Lower leg skin (tissue), 4 donors: ENCODE measurements around the gene R3HDM2. TPM values are rescaled to one million over a fixed set of nuclear protein-coding genes. Genes with fewer than 3 reads are reported as not detected.

Source experiments
- DNase-seq, 2 donors: peaks; one replicate each; pipeline ENCODE4 v3.0.0-alpha.2; 2019; ENCODE audit warnings: low spot score in 2 of 2
- H3K4me3 ChIP-seq: fragments of 200-600 bp; sonication (generic); 2 replicates; pipeline ENCODE4 v1.5.1; 2017; ENCODE audit warnings: mild to moderate bottlenecking, low read depth; ENCODE audit not compliant: poor library complexity, severe bottlenecking
- POLR2A ChIP-seq, 2 donors: fragments of 450-650 bp; IDR thresholded peaks; one replicate each; pipeline ENCODE4 v1.6.1; 2016 to 2017; ENCODE audit warnings: antibody characterized with exemption in 2 of 2, mild to moderate bottlenecking in 1 of 2, moderate library complexity in 1 of 2
- WGBS, 2 donors: methylation state at CpG; one replicate each; pipeline ENCODE4 v1.1.5; 2018; 5-methylcytosine and 5-hydroxymethylcytosine counted together
- intact Hi-C: fragments of 100-400 bp; cut with DNase I; formaldehyde crosslinking; loops from one replicate; pipeline ENCODE4 v1.15.0; 2023; ENCODE audit warnings: low total_unique reads
- total RNA-seq, 4 donors: library from RNA; depleted of rRNA; stranded (reverse); fragments of >200 nt; gene quantifications; one replicate each; pipeline ENCODE4 v1.1.0, GENCODE V29; 2016
- TF ChIP-seq, protein P1 (sequence below), 3 donors: fragments of 450-650 bp; IDR thresholded peaks; one replicate each; pipeline ENCODE4 v1.5.1; 2016; ENCODE audit warnings: antibody characterized with exemption in 3 of 3, mild to moderate bottlenecking in 3 of 3, moderate library complexity in 2 of 3

Gene R3HDM2
- total RNA-seq, 4 donors from 2014 or later, result 37.2 to 64.6 (median 54.3) TPM

DNA sequence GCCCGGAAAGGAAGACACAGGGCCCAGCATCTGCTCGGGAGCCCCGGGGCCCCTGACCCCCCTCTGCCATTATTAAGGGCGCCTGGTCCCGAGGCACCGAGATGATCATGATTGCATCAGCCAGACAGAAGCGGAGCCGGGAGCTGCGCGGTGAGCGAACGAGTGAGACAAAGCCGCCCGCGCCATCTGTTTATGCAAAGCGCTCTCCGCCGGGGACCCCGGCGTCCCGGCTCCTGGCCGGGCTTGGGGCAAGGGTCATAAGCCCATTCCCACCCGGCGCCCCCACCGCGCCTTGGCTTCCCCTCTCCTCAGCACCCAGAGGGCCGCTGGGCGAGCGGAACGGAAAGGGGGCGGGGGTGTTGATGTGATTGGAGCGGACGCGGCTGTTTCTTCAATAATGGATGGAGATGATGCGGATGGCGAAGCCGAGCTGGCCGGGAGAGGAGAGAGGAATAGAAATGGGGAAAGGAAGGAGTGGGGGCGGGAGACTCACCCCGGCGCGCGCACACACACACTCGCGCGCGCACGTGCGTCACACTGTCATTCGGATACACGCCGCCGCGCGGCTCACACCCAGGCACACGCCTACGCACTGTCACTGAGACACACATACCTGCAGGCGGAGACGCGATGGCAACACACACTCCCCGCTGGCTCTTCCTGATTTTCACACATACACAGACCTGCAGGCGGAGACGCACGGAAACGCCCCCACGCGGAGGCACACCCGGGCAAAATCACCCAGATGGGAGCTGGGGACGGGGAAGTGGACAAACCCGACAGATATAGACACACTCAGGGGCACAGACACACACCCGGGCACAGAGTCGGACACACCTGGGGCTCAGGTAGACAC is 190.5 kb downstream of the R3HDM2 start:
- 1% methylated on average over 59 to 64 of the region's 72 CpGs for WGBS, 2 donors
- intact Hi-C loops, result loop anchor here (2.0 kb wide), 1 partner anchor 25 kb away; no protein-coding TSS in a partner anchor
- no peak overlapping the region for H3K4me3 ChIP-seq
- peak in 1 of 2 donors; percentile 47 for DNase-seq
- no peak for TF ChIP-seq POLR2A (IDR thresholded peaks at IDR 0.05)
- TF ChIP-seq, protein P1, sequence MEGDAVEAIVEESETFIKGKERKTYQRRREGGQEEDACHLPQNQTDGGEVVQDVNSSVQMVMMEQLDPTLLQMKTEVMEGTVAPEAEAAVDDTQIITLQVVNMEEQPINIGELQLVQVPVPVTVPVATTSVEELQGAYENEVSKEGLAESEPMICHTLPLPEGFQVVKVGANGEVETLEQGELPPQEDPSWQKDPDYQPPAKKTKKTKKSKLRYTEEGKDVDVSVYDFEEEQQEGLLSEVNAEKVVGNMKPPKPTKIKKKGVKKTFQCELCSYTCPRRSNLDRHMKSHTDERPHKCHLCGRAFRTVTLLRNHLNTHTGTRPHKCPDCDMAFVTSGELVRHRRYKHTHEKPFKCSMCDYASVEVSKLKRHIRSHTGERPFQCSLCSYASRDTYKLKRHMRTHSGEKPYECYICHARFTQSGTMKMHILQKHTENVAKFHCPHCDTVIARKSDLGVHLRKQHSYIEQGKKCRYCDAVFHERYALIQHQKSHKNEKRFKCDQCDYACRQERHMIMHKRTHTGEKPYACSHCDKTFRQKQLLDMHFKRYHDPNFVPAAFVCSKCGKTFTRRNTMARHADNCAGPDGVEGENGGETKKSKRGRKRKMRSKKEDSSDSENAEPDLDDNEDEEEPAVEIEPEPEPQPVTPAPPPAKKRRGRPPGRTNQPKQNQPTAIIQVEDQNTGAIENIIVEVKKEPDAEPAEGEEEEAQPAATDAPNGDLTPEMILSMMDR (IDR thresholded peaks at IDR 0.05), result no peak

DNA sequence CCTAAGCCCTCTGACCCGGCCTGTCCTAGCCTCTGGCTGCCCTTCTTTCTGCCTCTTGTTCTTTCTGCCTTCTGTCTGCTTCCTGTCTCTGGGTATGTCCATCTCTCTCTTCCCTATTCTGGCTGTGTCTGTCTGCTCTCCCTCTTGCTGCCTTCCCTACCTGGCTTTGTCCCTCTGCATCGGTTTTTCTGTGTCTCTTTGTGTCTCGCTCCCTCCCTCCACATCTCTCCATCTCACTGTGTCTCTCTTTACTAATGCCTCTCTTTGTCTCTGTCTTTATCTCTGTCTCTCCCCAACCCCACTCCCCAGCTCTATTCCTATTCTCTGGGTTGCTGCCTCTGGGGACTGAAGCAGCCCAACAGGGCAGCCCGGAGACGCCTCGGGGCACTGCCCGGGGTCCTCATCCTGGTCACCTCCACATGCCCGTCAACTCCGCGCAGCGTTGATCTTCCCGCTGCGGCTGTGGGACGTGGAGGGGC is 191.2 kb downstream of the R3HDM2 start:
- TF ChIP-seq POLR2A (IDR thresholded peaks at IDR 0.05), result no peak
- H3K4me3 ChIP-seq, result no peak overlapping the region
- WGBS, 2 donors, result 3 to 4% methylated on average over 14 of the region's 14 CpGs
- intact Hi-C loops, result loop anchor here (2.0 kb wide), 1 partner anchor 25 kb away; no protein-coding TSS in a partner anchor
- DNase-seq, result no peak

DNA sequence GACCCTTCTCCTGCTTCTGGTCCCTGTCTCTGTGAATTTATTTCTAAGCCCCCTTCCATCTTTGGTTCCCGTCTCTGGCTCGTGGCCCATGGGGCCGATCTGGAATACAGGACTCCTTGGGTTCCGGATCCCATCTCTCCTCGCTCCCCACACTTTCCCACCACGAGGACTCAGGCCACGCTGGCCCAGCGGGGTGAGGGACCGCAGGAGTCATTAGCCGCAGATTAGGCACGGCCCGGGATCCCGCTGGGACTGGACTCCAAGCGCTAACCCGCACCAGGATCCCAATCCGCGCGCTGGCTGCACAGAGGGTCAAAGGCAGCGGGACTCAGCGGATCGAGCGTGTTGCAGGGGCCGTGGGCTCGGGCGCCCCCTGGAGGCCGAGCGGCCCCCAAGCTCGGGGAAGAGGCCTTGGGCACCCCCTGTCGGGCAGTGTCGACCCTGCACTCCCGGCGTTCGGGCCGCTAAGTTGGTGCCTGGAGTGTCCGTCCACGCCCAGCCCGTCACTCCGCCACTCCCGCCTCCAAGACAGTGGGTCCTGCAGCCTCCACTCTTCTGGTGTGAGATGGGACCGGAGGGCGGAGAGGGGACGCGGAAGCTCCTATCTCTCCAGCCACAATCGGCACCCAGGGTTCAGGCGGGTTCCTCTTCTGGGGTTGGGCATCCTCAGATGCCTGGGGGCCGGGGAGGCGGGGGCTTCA is 191.8 kb downstream of the R3HDM2 start:
- peak overlapping the region; percentile 5 for H3K4me3 ChIP-seq
- DNase-seq, result peak; percentile 84 to 97
- 1 to 3% methylated on average over 28 to 31 of the region's 47 CpGs for WGBS, 2 donors
- no peak for TF ChIP-seq POLR2A (IDR thresholded peaks at IDR 0.05)
- TF ChIP-seq, protein P1 (IDR thresholded peaks at IDR 0.05), result peak in 2 of 3 donors; percentile 96 to 98
- intact Hi-C loops, result no loop called here

DNA sequence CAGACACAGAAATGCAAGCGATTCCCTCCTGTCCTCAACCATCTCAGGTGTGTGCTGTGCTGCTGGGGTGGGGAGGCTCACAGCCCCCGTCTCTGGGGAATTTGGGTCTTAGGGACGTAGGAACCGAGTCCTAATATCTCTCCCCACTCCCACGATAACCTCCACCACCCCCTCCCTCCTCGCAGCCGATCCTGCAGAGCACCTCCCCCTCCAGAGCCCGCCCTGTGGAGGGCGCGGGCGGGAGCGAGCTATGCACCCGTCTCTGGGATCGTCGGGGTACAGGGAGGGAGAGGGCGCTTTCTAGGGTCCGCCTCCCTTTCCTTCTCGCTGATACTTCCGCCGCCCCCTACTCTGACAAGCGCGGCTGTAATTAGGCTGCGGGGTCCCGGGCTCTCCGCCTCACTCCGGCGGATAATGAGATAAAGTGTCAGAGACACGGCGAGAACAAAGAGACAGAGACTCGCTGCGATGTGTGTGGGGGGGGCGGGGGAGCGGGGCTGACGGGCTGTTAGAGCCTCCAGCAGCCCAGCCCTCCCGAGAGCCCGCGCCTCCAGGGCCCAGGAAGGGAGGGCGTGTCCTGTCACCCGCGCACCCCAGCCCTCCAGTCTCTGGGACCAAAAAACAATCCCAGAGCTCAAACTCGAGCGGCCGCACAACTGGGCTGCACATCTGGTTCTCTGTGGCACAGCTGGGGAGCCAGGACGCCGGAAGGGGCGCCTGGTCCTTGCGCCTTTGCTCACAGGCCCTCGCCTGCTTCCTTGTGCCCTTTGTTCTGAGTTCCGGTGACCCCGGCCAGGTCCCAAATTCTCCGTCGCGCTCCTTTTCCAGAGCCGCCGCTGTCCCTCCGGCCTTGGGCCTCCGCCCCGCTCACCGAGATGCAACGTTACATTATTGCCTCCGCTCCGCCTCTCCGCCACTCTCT is 192.7 kb downstream of the R3HDM2 start:
- DNase-seq, result no peak
- WGBS, 2 donors, result 3 to 6% methylated on average over 59 to 60 of the region's 63 CpGs
- H3K4me3 ChIP-seq, result peak overlapping the region; percentile 5
- intact Hi-C loops, result no loop called here
- TF ChIP-seq, protein P1 (IDR thresholded peaks at IDR 0.05), result no peak
- TF ChIP-seq POLR2A (IDR thresholded peaks at IDR 0.05), result no peak

DNA sequence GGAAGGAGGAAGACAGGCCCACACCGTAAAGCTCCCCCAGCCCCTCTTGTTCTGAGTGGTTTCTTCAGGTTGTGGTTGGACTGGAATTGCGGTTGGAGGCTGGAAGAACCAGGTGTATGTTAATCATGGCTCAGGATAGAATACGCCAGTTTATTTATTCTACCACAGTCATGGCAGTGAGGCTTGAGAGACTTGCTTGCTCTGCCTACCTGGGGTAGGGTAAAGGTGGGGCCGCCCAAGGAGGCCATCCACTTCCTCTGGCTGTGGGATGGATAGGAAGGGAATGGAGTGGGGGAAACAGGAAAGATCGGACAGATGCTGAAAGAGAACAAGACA is 193.3 kb downstream of the R3HDM2 start:
- no peak overlapping the region for H3K4me3 ChIP-seq
- no peak for TF ChIP-seq POLR2A (IDR thresholded peaks at IDR 0.05)
- TF ChIP-seq, protein P1 (IDR thresholded peaks at IDR 0.05), result no peak
- intact Hi-C loops, result no loop called here
- 33 to 42% methylated on average over 5 of the region's 5 CpGs for WGBS, 2 donors
- no peak for DNase-seq
